HG03097 (cell line): ENCODE results near the gene CFAP52.
"Not testable (repeated sequence)": the region's sequence is repeated elsewhere in the genome, so short reads cannot be mapped to it uniquely, and the experiment has no call there.

Experiments
- ATAC-seq: cut with Tn5 transposase; IDR thresholded peaks from one replicate; pipeline ENCODE4 v1.9.1; 2021; ENCODE audit not compliant: unreplicated experiment, low FRiP score

The CFAP52 gene

GRCh38 chr17:9568957-9569588, 7.4 kb upstream of the CFAP52 start:
- no peak for ATAC-seq

- ATAC-seq: no peak
Observed at GRCh38 chr17:9571201-9571600, 5.2 kb upstream of the CFAP52 start.

GRCh38 chr17:9575381-9576101, 901 bp upstream of the CFAP52 start, which contains the start of gene STX8:
STX8 (minus strand) TSS chr17:9575820; CDS start chr17:9575808, 12 bp downstream.
- ATAC-seq: peak; percentile 79

DNA sequence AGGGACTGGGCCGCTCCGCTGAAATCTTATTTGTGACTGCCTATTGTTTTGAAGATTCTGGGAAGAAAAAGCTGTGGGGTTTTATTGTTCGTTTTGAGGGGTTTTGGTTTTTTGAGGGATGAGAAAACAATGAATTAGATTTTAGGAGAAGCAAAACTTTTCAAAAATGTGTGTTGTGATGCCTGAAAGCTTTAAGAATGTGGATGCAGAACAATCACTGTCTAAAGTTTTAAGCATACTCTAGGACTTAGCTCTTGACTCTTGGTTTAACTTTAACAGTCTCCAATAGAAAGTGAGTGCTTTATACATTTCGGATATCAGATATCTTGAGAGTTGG, 899 bp downstream of the CFAP52 start:
- no peak for ATAC-seq

DNA sequence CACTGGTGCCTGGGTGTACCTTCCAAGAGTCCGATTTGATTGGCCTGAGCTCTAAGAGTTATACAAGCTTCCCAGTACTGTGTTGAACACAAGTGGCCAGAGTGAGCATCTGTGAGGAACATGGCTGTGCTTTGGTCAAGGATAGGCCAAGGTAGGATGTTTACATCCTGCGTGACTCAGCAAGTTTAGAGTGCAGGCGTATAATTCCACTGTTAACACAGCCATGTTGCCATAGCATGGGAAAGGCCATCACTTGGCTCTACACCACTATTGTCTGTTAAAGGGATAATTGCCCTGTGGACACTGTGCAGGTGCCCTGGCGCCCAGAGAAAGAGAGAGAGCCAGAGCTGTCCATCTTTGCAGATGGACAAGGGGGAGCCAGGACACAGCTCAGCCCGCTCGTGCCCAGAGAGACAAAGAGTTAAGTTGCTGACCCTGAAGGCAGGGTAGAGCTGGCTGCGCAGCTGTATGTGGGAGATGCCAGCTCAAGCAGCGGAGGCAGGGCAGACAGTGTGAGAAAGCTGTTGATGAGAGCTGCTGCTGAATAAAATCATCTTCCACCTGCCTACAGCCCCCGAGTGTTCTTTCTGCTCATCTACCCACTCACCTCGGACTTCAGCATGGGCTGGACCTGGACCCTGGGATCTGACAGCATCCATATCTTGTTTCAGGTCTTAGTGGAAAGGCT, 11.7 kb downstream of the CFAP52 start:
- no peak for ATAC-seq

GRCh38 chr17:9594065-9594464, 17.6 kb downstream of the CFAP52 start:
- ATAC-seq: no peak

- not testable (repeated sequence) for ATAC-seq
Observed at GRCh38 chr17:9597638-9598037, 21.2 kb downstream of the CFAP52 start.

DNA sequence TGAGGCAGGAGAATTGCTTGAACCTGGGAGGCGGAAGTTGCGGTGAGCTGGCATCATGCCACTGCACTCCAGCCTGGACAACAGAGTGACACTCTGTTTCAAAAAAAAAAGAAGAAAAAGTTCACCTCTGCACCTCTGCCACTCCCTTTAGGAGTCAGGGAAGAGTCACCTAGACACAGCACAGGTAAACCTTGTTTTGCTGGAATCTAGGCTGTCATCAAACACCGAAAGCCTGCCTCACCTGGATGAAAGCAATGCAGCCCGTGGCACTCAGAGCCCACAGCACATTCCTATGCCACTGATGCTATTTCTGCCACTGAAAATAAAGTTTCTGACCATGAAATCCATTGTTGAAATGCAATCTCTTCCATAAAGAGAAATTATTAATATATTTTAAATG, 22.2 kb downstream of the CFAP52 start:
- no peak for ATAC-seq

DNA sequence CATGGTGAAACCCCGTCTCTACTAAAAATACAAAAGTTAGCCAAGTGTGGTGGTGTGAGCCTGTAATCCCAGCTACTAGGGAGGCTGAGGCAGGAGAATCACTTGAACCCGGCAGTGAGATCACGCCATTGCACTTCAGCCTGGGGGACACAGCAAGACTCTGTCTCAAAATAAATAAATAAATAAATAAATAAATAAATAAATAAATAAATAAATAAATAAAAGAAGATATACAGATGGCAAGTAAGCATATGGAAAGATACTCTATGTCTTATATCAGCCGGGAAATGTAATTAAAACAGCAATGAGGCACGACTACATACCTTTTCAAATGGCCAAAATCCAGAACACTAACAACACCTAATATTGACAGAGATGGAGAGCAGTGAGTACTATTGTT, 28.1 kb downstream of the CFAP52 start:
- ATAC-seq: not testable (repeated sequence)

DNA sequence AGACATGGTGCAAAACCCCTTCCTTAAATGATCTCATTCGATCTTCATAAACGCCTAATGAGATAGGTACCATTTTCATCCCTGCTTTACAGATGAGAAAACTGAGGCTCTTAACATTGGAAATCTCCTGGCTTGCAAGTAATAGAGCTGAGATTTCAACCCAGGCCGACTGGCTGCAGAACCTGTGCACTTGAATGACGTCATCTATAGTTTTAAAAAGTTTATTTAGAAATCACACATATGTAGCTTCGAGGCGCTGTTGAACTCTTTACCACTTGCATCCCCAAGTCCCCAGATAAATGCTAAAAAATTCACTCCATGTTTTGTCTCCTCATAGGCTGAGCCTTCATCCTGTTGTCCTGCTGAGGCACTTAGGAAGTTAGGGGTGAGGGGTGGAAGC, 30.0 kb downstream of the CFAP52 start:
- no peak for ATAC-seq

GRCh38 chr17:9607058-9607457, 30.6 kb downstream of the CFAP52 start:
- ATAC-seq: not testable (repeated sequence)

GRCh38 chr17:9611557-9611956, 35.1 kb downstream of the CFAP52 start:
- ATAC-seq: no peak

- no peak for ATAC-seq
Observed at GRCh38 chr17:9612006-9612405, 35.6 kb downstream of the CFAP52 start.

DNA sequence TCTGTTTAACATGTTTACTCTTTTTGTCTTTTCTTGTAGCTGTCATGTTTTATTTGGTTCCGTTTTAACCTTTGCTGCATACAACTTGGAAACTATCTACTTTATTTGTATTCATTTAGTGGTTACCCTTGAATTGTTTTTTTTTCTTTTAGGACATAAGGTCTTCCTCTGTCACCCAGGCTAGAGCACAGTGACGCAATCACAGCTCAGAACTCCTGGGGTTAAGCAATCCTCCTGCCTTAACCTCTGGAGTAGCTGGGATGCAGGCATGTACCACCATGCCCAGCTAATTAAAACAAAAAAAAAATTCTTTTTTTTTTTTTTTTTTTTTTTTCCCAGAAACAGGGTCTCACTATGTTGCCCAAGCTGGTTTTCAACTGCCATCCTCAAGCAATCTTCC, 39.0 kb downstream of the CFAP52 start:
- ATAC-seq: no peak

- no peak for ATAC-seq
Observed at GRCh38 chr17:9622961-9623360, 46.5 kb downstream of the CFAP52 start.

GRCh38 chr17:9628509-9628908, 52.1 kb downstream of the CFAP52 start:
- no peak for ATAC-seq

- no peak for ATAC-seq
Observed at GRCh38 chr17:9632741-9633140, 56.3 kb downstream of the CFAP52 start.

- no peak for ATAC-seq
Observed at GRCh38 chr17:9635340-9635739, 58.9 kb downstream of the CFAP52 start.

DNA sequence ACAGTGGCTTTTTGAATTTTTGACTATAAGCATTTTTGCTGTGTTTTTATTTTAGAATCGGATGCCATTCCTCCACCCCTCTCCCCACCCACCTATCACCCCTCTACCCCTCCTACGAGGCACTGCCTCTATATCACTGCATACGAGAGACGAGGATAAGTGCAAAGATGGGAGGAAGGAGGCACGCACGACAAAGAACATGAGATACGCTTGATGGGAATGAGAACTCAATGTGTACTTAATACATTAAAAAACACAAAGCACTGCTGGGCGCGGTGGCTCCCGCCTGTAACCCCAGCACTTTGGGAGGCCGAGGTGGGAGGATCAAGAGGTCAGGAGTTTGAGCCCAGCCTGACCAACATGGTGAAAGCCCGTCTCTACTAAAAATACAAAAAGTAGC, 60.1 kb downstream of the CFAP52 start:
- no peak for ATAC-seq

DNA sequence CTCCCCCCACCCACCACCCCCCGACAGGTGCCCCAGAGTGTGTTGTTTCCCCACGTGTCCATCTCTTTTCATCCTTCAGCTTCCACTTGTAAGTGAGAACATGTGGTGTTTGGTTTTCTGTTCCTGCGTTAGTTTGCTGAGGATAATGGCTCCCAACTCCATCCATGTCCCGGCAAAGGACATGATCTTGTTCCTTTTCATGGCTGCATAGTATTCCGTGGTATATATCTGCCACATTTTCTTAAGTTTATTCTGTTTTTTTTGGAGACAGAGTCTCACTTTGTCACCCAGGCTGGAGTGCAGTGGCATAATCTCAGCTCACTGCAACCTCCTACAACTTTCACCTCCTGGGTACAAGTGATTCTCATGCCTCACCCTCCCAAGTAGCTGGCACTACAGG, 63.9 kb downstream of the CFAP52 start:
- ATAC-seq: not testable (repeated sequence)

DNA sequence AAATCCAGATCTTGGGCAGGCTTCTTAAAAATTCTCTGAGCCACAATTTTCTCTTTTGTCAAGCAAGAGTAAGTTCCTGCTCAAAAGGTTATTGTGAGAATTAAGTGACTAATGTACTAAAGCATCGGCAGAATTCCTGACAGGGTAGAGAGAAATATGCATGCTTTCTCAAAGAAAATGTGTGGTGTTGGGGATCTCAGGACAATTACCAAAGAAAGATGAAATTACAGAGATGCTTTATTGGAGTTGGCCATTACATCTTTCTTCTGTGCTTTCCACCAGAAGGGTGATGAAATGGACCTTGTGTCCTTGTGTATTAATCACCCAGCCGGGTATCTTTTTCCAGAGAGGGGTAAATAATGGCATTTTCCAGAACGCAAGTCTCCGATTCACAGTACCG, 67.2 kb downstream of the CFAP52 start:
- no peak for ATAC-seq
